K562 treated with DMSO at 1 percent for 24 hours (cell line): ENCODE data around the gene NME8. TPM values are rescaled to one million over a fixed set of nuclear protein-coding genes. Genes with fewer than 3 reads are reported as not detected.

ENCODE experiments used
- total RNA-seq: library from RNA; unstranded; fragments of 300-600 nt; gene quantifications from 2 replicates; pipeline ENCODE4 v1.2.3, GENCODE V29; 2022; ENCODE audit warnings: low read depth; ENCODE audit not compliant: insufficient read depth

Gene NME8
- total RNA-seq, result not detected in 2 replicates

GRCh38 chr7:37848297-37848696 lies at the start of gene NME8:
TSS of gene NME8 (plus strand) at chr7:37848597. CDS start at chr7:37850267, 1,670 bp downstream.

GRCh38 chr7:37916673-37917660 lies 68.6 kb downstream of the NME8 start, which contains the start of gene SFRP4:
TSS of gene SFRP4 (minus strand) at chr7:37916817. CDS start at chr7:37916537, 280 bp downstream.

GRCh38 chr7:37920305-37920848 lies 72.0 kb downstream of the NME8 start, which contains the start of gene EPDR1:
TSS of gene EPDR1 (plus strand) at chr7:37920640. CDS start at chr7:37920940, 300 bp downstream.

Other genes starting within 250 kb of the NME8 start
- gene GPR141, start 164.8 kb upstream of the NME8 start, total RNA-seq, result not detected in 2 replicates
- not detected in 2 replicates for gene SFRP4, start 68.2 kb downstream of the NME8 start, total RNA-seq
- not detected in 2 replicates for gene EPDR1, start 72.0 kb downstream of the NME8 start, total RNA-seq